AG04449 (cell line): ENCODE measurements around the gene PRPSAP2.

Source experiments
- CTCF ChIA-PET: fragments of 350-600 bp; formaldehyde crosslinking; extraction: SDS; loops from one replicate; lab custom pipeline; 2021; ENCODE audit warnings: antibody characterized with exemption; lab: Yijun Ruan, JAX
- POLR2A ChIA-PET: fragments of 400-600, 350-600 bp; formaldehyde crosslinking; extraction: SDS; loops from one replicate; lab custom pipeline; 2020; ENCODE audit warnings: antibody characterized with exemption, inconsistent platforms; lab: Yijun Ruan, JAX
- DNase-seq: peaks from one replicate; pipeline ENCODE4 v3.0.0-alpha.2; 2010; ENCODE audit warnings: low read depth, low spot score
- H3K4me3 ChIP-seq: 2 replicates; pipeline ENCODE4 v1.5.1; 2011; ENCODE audit warnings: low read depth, mild to moderate bottlenecking, control low read depth, low read length
- CTCF ChIP-seq: IDR thresholded peaks from one replicate; pipeline ENCODE4 v1.5.1; 2011; ENCODE audit warnings: mild to moderate bottlenecking, moderate library complexity, low read length, control low read depth, inconsistent platforms; ENCODE audit not compliant: insufficient read depth; ENCODE audit errors: missing control alignments

Gene PRPSAP2

DNA sequence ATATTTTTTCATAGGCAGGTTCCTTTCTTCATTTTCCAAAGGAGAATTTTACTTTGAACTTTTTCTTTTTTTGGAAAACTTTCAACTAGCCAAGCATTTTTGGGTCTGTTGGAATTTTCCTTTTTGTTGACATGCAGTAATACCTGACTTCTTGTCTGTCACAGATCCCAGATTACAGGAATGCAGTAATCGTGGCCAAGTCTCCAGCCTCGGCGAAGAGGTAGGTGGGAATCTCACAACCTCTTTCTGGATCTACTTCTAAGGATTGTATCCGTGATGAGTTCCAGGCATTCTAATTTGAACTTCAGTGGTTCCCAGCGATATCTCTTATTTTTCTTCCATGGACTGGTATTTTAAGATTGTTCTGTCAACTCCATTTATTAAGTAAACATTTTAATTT is 31.7 kb downstream of the PRPSAP2 start:
- ChIA-PET POLR2A (no interaction called here), CTCF (interaction anchor here (0.9 to 1.0 kb wide), 2 partner anchors 43 to 72 kb away, joined by 3 read pairs; no protein-coding TSS in a partner anchor)

DNA sequence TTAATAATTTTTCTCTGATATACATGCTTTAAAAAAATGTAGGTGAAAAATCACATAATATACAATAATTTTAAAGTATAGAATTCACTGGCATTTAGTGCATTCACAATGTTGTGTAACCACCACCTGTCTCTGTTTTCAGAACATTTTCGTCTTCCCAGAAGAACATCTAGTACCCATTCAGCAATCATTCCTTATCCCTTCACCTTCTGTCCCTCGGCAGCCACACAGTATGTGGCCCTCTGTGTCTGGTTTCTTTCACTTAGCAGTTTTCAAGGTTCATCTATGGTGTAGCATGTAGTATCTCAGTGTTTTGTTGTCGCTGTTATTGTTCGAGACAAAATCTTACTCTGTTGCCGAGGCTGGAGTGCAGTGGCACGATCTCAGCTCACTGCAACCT is 33.6 kb downstream of the PRPSAP2 start:
- no peak for TF ChIP-seq CTCF
- ChIA-PET CTCF (no interaction called here), POLR2A (no interaction called here)
- no peak overlapping the region for H3K4me3 ChIP-seq
- no peak for DNase-seq

More for the DNA sequence above, 31.7 kb downstream of the PRPSAP2 start:
- no peak overlapping the region for H3K4me3 ChIP-seq
- no peak for DNase-seq
- no peak for TF ChIP-seq CTCF

DNA sequence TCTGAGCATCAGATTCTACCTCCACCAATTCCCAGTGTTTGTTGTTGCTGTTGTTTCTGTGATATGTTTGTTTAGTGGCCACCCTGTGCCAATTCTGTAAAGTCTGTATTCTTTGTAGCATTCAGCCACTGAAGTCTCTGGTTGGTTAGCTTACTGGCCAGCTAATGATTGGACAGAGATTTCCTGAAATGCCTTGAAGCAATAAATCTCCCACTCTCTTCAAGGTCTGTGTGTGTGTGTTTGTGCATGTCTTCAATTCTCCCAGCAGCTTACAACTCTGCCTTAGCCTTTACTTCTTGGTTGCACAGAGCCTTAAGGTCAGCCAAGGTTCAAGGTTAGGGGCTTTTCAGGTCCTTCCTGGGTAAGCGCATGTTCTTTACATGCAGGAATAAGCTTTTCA is 38.2 kb downstream of the PRPSAP2 start:
- CTCF ChIA-PET = interaction anchor here (0.6 to 1.4 kb wide), 2 partner anchors 14 to 1473 kb away, joined by 3 read pairs; no protein-coding TSS in a partner anchor
- DNase-seq = no peak
- no peak for TF ChIP-seq CTCF
- POLR2A ChIA-PET = no interaction called here
- H3K4me3 ChIP-seq = no peak overlapping the region

- DNase-seq = no peak
- H3K4me3 ChIP-seq = no peak overlapping the region
- POLR2A ChIA-PET = no interaction called here
- CTCF ChIA-PET = interaction anchor here (1.4 kb wide), 1 partner anchor 13 kb away, joined by 3 read pairs; no protein-coding TSS in a partner anchor
- TF ChIP-seq CTCF = no peak
Observed at GRCh38 chr17:18896947-18897346, 39.0 kb downstream of the PRPSAP2 start.

GRCh38 chr17:18904482-18904881 is 46.6 kb downstream of the PRPSAP2 start:
- CTCF ChIA-PET = interaction anchor here (1.0 kb wide), 1 partner anchor 53 kb away, joined by 3 read pairs; no protein-coding TSS in a partner anchor
- no peak for DNase-seq
- POLR2A ChIA-PET = no interaction called here
- no peak overlapping the region for H3K4me3 ChIP-seq
- TF ChIP-seq CTCF = no peak

DNA sequence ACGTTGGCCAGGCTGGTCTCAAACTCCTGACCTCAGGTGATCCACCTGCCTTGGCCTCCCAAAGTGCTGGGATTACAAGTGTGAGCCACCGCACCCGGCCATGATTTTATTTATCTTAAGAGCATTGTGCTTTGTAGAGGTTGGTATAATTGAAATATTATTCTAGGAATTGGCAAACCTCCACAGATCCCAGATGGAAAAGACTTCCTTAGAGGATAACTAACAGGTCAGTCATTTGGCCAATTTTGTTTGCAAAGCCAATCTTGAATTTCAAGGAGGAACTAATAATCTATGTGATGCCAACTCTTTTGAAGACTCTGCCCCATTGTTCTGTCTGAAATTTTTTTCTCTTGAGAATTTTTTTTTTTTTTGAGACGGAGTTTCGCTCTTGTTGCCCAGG is 47.3 kb downstream of the PRPSAP2 start:
- no peak for DNase-seq
- no peak for TF ChIP-seq CTCF
- ChIA-PET POLR2A (no interaction called here), CTCF (no interaction called here)
- H3K4me3 ChIP-seq = no peak overlapping the region
